Measurements from ENCODE around the gene MYO18A. TPM values are rescaled to one million over a fixed set of nuclear protein-coding genes. Genes with fewer than 3 reads are reported as not detected.
"Not testable (repeated sequence)": the region's sequence is repeated elsewhere in the genome, so short reads cannot be mapped to it uniquely, and the experiment has no call there.

Gene MYO18A
- total RNA-seq, 1 experiment from 2014 or later, result 41.7 TPM

- peak; percentile 70 for DNase-seq (ENCODE audit: low read depth)
These were observed 30.6 kb downstream of the MYO18A start for GRCh38 chr17:29149431-29150064.

- peak; percentile 88 for DNase-seq (ENCODE audit: low read depth)
These were observed 31.3 kb downstream of the MYO18A start for GRCh38 chr17:29148790-29149430.

GRCh38 chr17:29148257-29148789 is 31.9 kb downstream of the MYO18A start:
- DNase-seq (ENCODE audit: low read depth), result no peak

GRCh38 chr17:29147682-29148081 is 32.5 kb downstream of the MYO18A start:
- DNase-seq (ENCODE audit: low read depth), result no peak

GRCh38 chr17:29147228-29147627 is 33.0 kb downstream of the MYO18A start:
- not testable (repeated sequence) for DNase-seq (ENCODE audit: low read depth)

GRCh38 chr17:29146369-29146972 is 33.7 kb downstream of the MYO18A start:
- DNase-seq (ENCODE audit: low read depth), result no peak

- peak; percentile 67 for DNase-seq (ENCODE audit: low read depth)
These were observed 34.7 kb downstream of the MYO18A start for GRCh38 chr17:29145289-29146073.

- peak; percentile 80 for DNase-seq (ENCODE audit: low read depth)
These were observed 36.3 kb downstream of the MYO18A start for GRCh38 chr17:29143894-29144293.

GRCh38 chr17:29141514-29141876 is 38.7 kb downstream of the MYO18A start:
- no peak for DNase-seq (ENCODE audit: low read depth)

- no peak for DNase-seq (ENCODE audit: low read depth)
These were observed 39.3 kb downstream of the MYO18A start for GRCh38 chr17:29140631-29141513.

GRCh38 chr17:29140051-29140621 is 40.1 kb downstream of the MYO18A start:
- peak; percentile 63 for DNase-seq (ENCODE audit: low read depth)

- no peak for DNase-seq (ENCODE audit: low read depth)
These were observed 41.1 kb downstream of the MYO18A start for GRCh38 chr17:29138971-29139691.

GRCh38 chr17:29138184-29138955 is 41.8 kb downstream of the MYO18A start:
- peak; percentile 78 for DNase-seq (ENCODE audit: low read depth)

- DNase-seq (ENCODE audit: low read depth), result no peak
These were observed 43.0 kb downstream of the MYO18A start for GRCh38 chr17:29136998-29137730.

GRCh38 chr17:29135464-29135863 is 44.7 kb downstream of the MYO18A start:
- DNase-seq (ENCODE audit: low read depth), result no peak

GRCh38 chr17:29133121-29133713 is 47.0 kb downstream of the MYO18A start:
- peak; percentile 74 for DNase-seq (ENCODE audit: low read depth)

- DNase-seq (ENCODE audit: low read depth), result peak; percentile 75
These were observed 48.1 kb downstream of the MYO18A start for GRCh38 chr17:29131814-29132682.

All from LHCN-M2 (cell line).